HepG2 (cell line): ENCODE data around the gene BEND3. TPM values are rescaled to one million over a fixed set of nuclear protein-coding genes. Genes with fewer than 3 reads are reported as not detected.

Experiments used
- ATAC-seq: fragments of 200-7000 bp; cut with Tn5 transposase; 3 replicates; pipeline ENCODE4 v1.9.1; 2020; ENCODE audit warnings: mild to moderate bottlenecking, moderate library complexity
- BruUV-seq: library from RNA; stranded (reverse); fragments of 400-500 nt; replicated peaks from 2 replicates; lab custom pipeline; 2021; lab: Mats Ljungman, UMichigan
- CTCF ChIA-PET: fragments of 300-600 bp; formaldehyde crosslinking; extraction: SDS; loops from one replicate; lab custom pipeline; 2021; ENCODE audit warnings: low total read pairs, inconsistent platforms, low intra/inter-chr PET ratio; lab: Yijun Ruan, JAX
- POLR2A ChIA-PET: fragments of 350-600 bp; sonication (Branson Sonifier 250); formaldehyde crosslinking; loops from one replicate; lab custom pipeline; 2020; ENCODE audit warnings: antibody characterized with exemption, inconsistent platforms; lab: Yijun Ruan, JAX
- DNase-seq: peaks from one replicate; pipeline ENCODE4 v3.0.0-alpha.2; 2015; ENCODE audit warnings: low spot score
- FAIRE-seq: peaks from 3 replicates; lab custom pipeline; 2011; peaks lifted over from hg19 to GRCh38; lab: Jason Lieb, UNC
- H2AFZ ChIP-seq: one replicate; pipeline ENCODE4 v1.6.1; 2011; ENCODE audit warnings: low read length, inconsistent platforms
- H3K27ac ChIP-seq: fragments of 300-600 bp; 3 replicates; pipeline ENCODE4 v1.8.0; 2011; ENCODE audit warnings: mixed run types, mild to moderate bottlenecking, mixed read lengths, low read length, inconsistent platforms; ENCODE audit not compliant: insufficient read depth; ENCODE audit errors: extremely low read length
- H3K27me3 ChIP-seq, 2 experiments: fragments of 200-600 bp in 1 of 2; 2 replicates in 1 of 2; 3 replicates in 1 of 2; pipeline versions ENCODE4 v1.6.0 to v1.8.0; 2011; ENCODE audit warnings: low read length in 2 of 2, mild to moderate bottlenecking in 2 of 2, moderate library complexity in 2 of 2, inconsistent platforms in 1 of 2; ENCODE audit not compliant: insufficient read depth in 2 of 2, control insufficient read depth in 1 of 2
- H3K36me3 ChIP-seq, 2 experiments: fragments of 200-600 bp in 1 of 2; replicated peaks in 1 of 2; 2 replicates in 1 of 2; 3 replicates in 1 of 2; pipeline versions ENCODE4 v1.5.1 to v1.8.0; 2011; ENCODE audit warnings: low read length in 2 of 2, inconsistent platforms in 1 of 2; ENCODE audit not compliant: insufficient read depth in 2 of 2, control insufficient read depth in 1 of 2
- H3K4me1 ChIP-seq: 2 replicates; pipeline ENCODE4 v1.5.1; 2012; ENCODE audit warnings: low read length, inconsistent platforms; ENCODE audit not compliant: insufficient read depth
- H3K4me2 ChIP-seq: 2 replicates; pipeline ENCODE4 v1.6.0; 2011; ENCODE audit warnings: low read depth, low read length, inconsistent platforms
- H3K4me3 ChIP-seq, 3 experiments: fragments of 200-600 bp in 1 of 3; sonication (generic), shearing (Covaris generic) in 1 of 3; replicated peaks in 1 of 3; 2 replicates each; pipeline ENCODE4 v1.5.1; 2011 to 2016; ENCODE audit warnings: low read length in 3 of 3, inconsistent platforms in 2 of 3, low read depth in 2 of 3, mild to moderate bottlenecking in 2 of 3, control low read depth in 1 of 3, mixed read lengths in 1 of 3; ENCODE audit not compliant: insufficient read depth in 1 of 3
- H3K79me2 ChIP-seq: one replicate; pipeline ENCODE4 v1.6.1; 2011; ENCODE audit warnings: low read length, inconsistent platforms; ENCODE audit not compliant: insufficient read depth
- H3K9ac ChIP-seq: 2 replicates; pipeline ENCODE4 v1.6.0; 2011; ENCODE audit warnings: mild to moderate bottlenecking, low read depth, low read length, inconsistent platforms; ENCODE audit not compliant: insufficient read depth
- H3K9me3 ChIP-seq: 2 replicates; pipeline ENCODE4 v1.5.1; 2012; ENCODE audit warnings: mild to moderate bottlenecking, low read length
- H4K20me1 ChIP-seq: 2 replicates; pipeline ENCODE4 v1.6.0; 2011; ENCODE audit warnings: inconsistent platforms, mild to moderate bottlenecking, low read length, moderate library complexity; ENCODE audit not compliant: insufficient read depth
- CENPX ChIP-seq: sonication (generic); formaldehyde crosslinking; IDR thresholded peaks from 2 replicates; pipeline ENCODE4 v1.9.0; 2021; ENCODE audit warnings: mild to moderate bottlenecking, missing genetic modification reagents, moderate library complexity
- CTCF ChIP-seq: sonication (generic); formaldehyde crosslinking; IDR thresholded peaks from 2 replicates; pipeline ENCODE4 v1.5.0; 2020; ENCODE audit warnings: mild to moderate bottlenecking, missing genetic modification reagents, moderate library complexity
- DPF2 ChIP-seq: sonication (generic); formaldehyde crosslinking; IDR thresholded peaks from 2 replicates; pipeline ENCODE4 v1.4.0; 2020; ENCODE audit warnings: mild to moderate bottlenecking, low read depth, missing genetic modification reagents, borderline replicate concordance
- KLF13 ChIP-seq: sonication (generic); formaldehyde crosslinking; IDR thresholded peaks from 2 replicates; pipeline ENCODE4 v1.4.0; 2020; ENCODE audit warnings: mild to moderate bottlenecking, missing genetic modification reagents
- MTA1 ChIP-seq: sonication (generic); formaldehyde crosslinking; IDR thresholded peaks from 2 replicates; pipeline ENCODE4 v1.4.0; 2020; ENCODE audit warnings: missing genetic modification reagents, mild to moderate bottlenecking, borderline replicate concordance
- MTA3 ChIP-seq: sonication (generic); formaldehyde crosslinking; IDR thresholded peaks from 2 replicates; pipeline ENCODE4 v1.4.0; 2020; ENCODE audit warnings: missing genetic modification reagents
- PRDM10 ChIP-seq: sonication (generic); formaldehyde crosslinking; IDR thresholded peaks from 2 replicates; pipeline ENCODE4 v1.4.0; 2020; ENCODE audit warnings: low read depth, missing genetic modification reagents
- TOPORS ChIP-seq: sonication (generic); formaldehyde crosslinking; IDR thresholded peaks from 2 replicates; pipeline ENCODE4 v1.8.0; 2023; ENCODE audit warnings: mild to moderate bottlenecking, missing genetic modification reagents
- U2AF2 ChIP-seq: fragments of 200-400 bp; formaldehyde crosslinking; IDR thresholded peaks from 2 replicates; pipeline ENCODE4 v1.6.1; 2017; ENCODE audit warnings: low read depth, mild to moderate bottlenecking, low read length
- ZBTB14 ChIP-seq: sonication (generic); formaldehyde crosslinking; IDR thresholded peaks from 2 replicates; pipeline ENCODE4 v1.4.0; 2020; ENCODE audit warnings: missing genetic modification reagents
- ZNF431 ChIP-seq: sonication (generic); formaldehyde crosslinking; IDR thresholded peaks from 2 replicates; pipeline ENCODE4 v1.9.0; 2022; ENCODE audit warnings: missing genetic modification reagents, low read depth, mild to moderate bottlenecking, borderline replicate concordance
- ZNF468 ChIP-seq: sonication (generic); formaldehyde crosslinking; IDR thresholded peaks from 2 replicates; pipeline ENCODE4 v1.8.0; 2022; ENCODE audit warnings: mild to moderate bottlenecking, moderate library complexity, missing genetic modification reagents
- ZNF652 ChIP-seq: IDR thresholded peaks from 2 replicates; pipeline ENCODE4 v1.6.1; 2016; ENCODE audit warnings: low read depth, borderline replicate concordance
- WGBS: methylation state at CpG from one replicate; pipeline ENCODE4 v1.1.6; 2017; ENCODE audit warnings: low lambda C conversion rate; 5-methylcytosine and 5-hydroxymethylcytosine counted together
- in situ Hi-C: cut with HindIII; loops from 2 replicates; pipeline ENCODE4 v1.10.0; 2017; ENCODE audit warnings: low pct_unique_long_range_greater_than_20kb; ENCODE audit not compliant: extremely low pct_ligation_motif_present
- intact Hi-C: fragments of 100-400 bp; cut with micrococcal nuclease; formaldehyde crosslinking; loops from one replicate; pipeline ENCODE4 v1.10.0; 2022; ENCODE audit not compliant: unreplicated experiment
- polyA plus RNA-seq, 8 experiments: library from polyadenylated mRNA; depleted of rRNA in 3 of 8; stranded (reverse) in 7 of 8; unstranded in 1 of 8; fragments of >200 nt; fragmentation: Illumina TruSeq in 4 of 8; extraction: Trizol in 4 of 8; gene quantifications; 2 replicates each; pipeline versions ENCODE4 v1.2.1 to v1.2.3, GENCODE V29; 2011 to 2016; ENCODE audit warnings: low read depth in 4 of 8, missing spikeins in 1 of 8, mixed read lengths in 1 of 8; ENCODE audit not compliant: insufficient read depth in 1 of 8
- total RNA-seq, 5 experiments: library from RNA; depleted of rRNA; stranded (reverse); fragments of >200 nt; fragmentation: Illumina TruSeq; extraction: Trizol; gene quantifications; 2 replicates each; pipeline ENCODE4 v1.2.3, GENCODE V29; 2016; ENCODE audit warnings: low read depth in 1 of 5

Gene BEND3
- total and polyA plus RNA-seq, 2 of the 13 experiments (the other 11 are each of a cell fraction or from before 2014, with no cell fraction given): 1.4 to 5.8 TPM

- 81% methylated on average over 2 of the region's 4 CpGs for WGBS
- no peak overlapping the region for H3K9ac ChIP-seq
- no peaks in the 10 kb centered on the region for H3K4me1 ChIP-seq
- H4K20me1 ChIP-seq: no peaks in the 10 kb centered on the region
- H3K79me2 ChIP-seq: no peaks in the 10 kb centered on the region
- BruUV-seq: no TSS peak
- no peaks in the 10 kb centered on the region for H3K9me3 ChIP-seq
- H3K36me3 ChIP-seq: peaks cover 0 to 16% of the 10 kb centered on the region in 2 experiments; a peak in 2 of 5 replicates
- in situ Hi-C loops (no loop called here), intact Hi-C loops (no loop called here)
- ChIA-PET POLR2A (no interaction called here), CTCF (no interaction called here)
- ATAC-seq (no peak), FAIRE-seq (no peak), DNase-seq (peak; percentile 16)
- TF ChIP-seq ZBTB14 (no peak), ZNF652 (CRISPR knock-in tag) (no peak), MTA3 (no peak), CTCF (CRISPR knock-in tag) (0 out of 2 replicates have a peak, but pooled peaks have one; percentile 12)
- H2AFZ ChIP-seq: no peak overlapping the region
- H3K4me2 ChIP-seq: no peak overlapping the region
- no peaks in the 10 kb centered on the region for H3K27me3 ChIP-seq
- H3K27ac ChIP-seq: no peak overlapping the region
- H3K4me3 ChIP-seq: no peak overlapping the region
Measured at GRCh38 chr6:107079429-107079828, 35.9 kb downstream of the BEND3 start.

- CTCF ChIA-PET: no interaction called here
Measured at GRCh38 chr6:107077710-107078109, 37.6 kb downstream of the BEND3 start.

More at GRCh38 chr6:107077710-107078109, 37.6 kb downstream of the BEND3 start:
- H3K4me3 ChIP-seq: no peak overlapping the region
- DNase-seq: no peak
- TF ChIP-seq DPF2 (CRISPR knock-in tag): no peak
- no peak for TF ChIP-seq PRDM10 (CRISPR knock-in tag)
- no peak for TF ChIP-seq CENPX (CRISPR knock-in tag)
- TF ChIP-seq ZNF468 (CRISPR knock-in tag): no peak
- TF ChIP-seq U2AF2: no peak
- no peak for TF ChIP-seq TOPORS (CRISPR knock-in tag)
- TF ChIP-seq KLF13 (CRISPR knock-in tag): no peak
- no peak for TF ChIP-seq ZNF431 (CRISPR knock-in tag)
- TF ChIP-seq MTA1 (CRISPR knock-in tag): no peak
- H3K4me2 ChIP-seq: no peak overlapping the region
- H3K9ac ChIP-seq: no peak overlapping the region
- no peaks in the 10 kb centered on the region for H3K4me1 ChIP-seq
- intact Hi-C loops: no loop called here
- no peaks in the 10 kb centered on the region for H3K27me3 ChIP-seq
- ATAC-seq: no peak
- no peak overlapping the region for H2AFZ ChIP-seq
- POLR2A ChIA-PET: no interaction called here
- BruUV-seq: no TSS peak
- peaks cover 0 to 12% of the 10 kb centered on the region in 2 experiments; a peak in 3 of 5 replicates for H3K36me3 ChIP-seq
- WGBS: 89% methylated on average over 7 of the region's 7 CpGs
- FAIRE-seq: no peak
- H4K20me1 ChIP-seq: no peaks in the 10 kb centered on the region
- H3K9me3 ChIP-seq: no peaks in the 10 kb centered on the region
- in situ Hi-C loops: no loop called here
- H3K79me2 ChIP-seq: no peaks in the 10 kb centered on the region
- no peak overlapping the region for H3K27ac ChIP-seq
